ENCODE results near the gene AATK.

AATK gene

GRCh38 chr17:81126281-81127132 lies 39.5 kb downstream of the AATK start:
- DNase-seq, result no peak

- DNase-seq, result peak in 1 of 3 experiments; percentile 51
Observed at GRCh38 chr17:81125573-81126081, 40.4 kb downstream of the AATK start.

GRCh38 chr17:81124377-81124776 lies 41.6 kb downstream of the AATK start:
- DNase-seq, result no peak

- DNase-seq, result no peak
Observed at GRCh38 chr17:81123052-81124048, 42.7 kb downstream of the AATK start.

- no peak for DNase-seq
Observed at GRCh38 chr17:81121841-81122733, 43.9 kb downstream of the AATK start.

GRCh38 chr17:81120695-81121621 lies 45.1 kb downstream of the AATK start:
- DNase-seq, result no peak

GRCh38 chr17:81120149-81120484 lies 45.9 kb downstream of the AATK start:
- no peak for DNase-seq

- DNase-seq, result peak; percentile 20 to 96 (median 32)
Observed at GRCh38 chr17:81119223-81120148, 46.5 kb downstream of the AATK start.

GRCh38 chr17:81118308-81119221 lies 47.5 kb downstream of the AATK start:
- DNase-seq, result no peak

GRCh38 chr17:81117672-81118198 lies 48.3 kb downstream of the AATK start:
- no peak for DNase-seq

GRCh38 chr17:81116704-81117103 lies 49.3 kb downstream of the AATK start:
- peak in 1 of 3 experiments; percentile 25 for DNase-seq

- no peak for DNase-seq
Observed at GRCh38 chr17:81115749-81116464, 50.1 kb downstream of the AATK start.

- no peak for DNase-seq
Observed at GRCh38 chr17:81115219-81115618, 50.8 kb downstream of the AATK start.

- peak in 2 of 3 experiments; percentile 46 to 59 for DNase-seq
Observed at GRCh38 chr17:81114351-81115093, 51.5 kb downstream of the AATK start.

- DNase-seq, result no peak
Observed at GRCh38 chr17:81113158-81113724, 52.8 kb downstream of the AATK start.

- DNase-seq, result no peak
Observed at GRCh38 chr17:81112450-81112849, 53.6 kb downstream of the AATK start.

GRCh38 chr17:81111066-81111465 lies 55.0 kb downstream of the AATK start:
- no peak for DNase-seq
